A673 (cell line): ENCODE measurements around the gene TBX5.

ENCODE experiments used
- CTCF ChIP-seq: fragments of 300-800, 200-600 bp; sonication (generic); conservative IDR thresholded peaks from 2 replicates; pipeline ENCODE4 v1.5.1; 2017; ENCODE audit warnings: low read depth, mild to moderate bottlenecking, antibody characterized with exemption, low read length, moderate library complexity, mixed read lengths
- EZH2 ChIP-seq: fragments of 200-600 bp; sonication (generic); IDR thresholded peaks from 2 replicates; pipeline ENCODE4 v1.6.1; 2017; ENCODE audit warnings: borderline replicate concordance, low read depth, mild to moderate bottlenecking, mixed read lengths, antibody characterized with exemption, low read length; ENCODE audit not compliant: poor library complexity, severe bottlenecking

DNA sequence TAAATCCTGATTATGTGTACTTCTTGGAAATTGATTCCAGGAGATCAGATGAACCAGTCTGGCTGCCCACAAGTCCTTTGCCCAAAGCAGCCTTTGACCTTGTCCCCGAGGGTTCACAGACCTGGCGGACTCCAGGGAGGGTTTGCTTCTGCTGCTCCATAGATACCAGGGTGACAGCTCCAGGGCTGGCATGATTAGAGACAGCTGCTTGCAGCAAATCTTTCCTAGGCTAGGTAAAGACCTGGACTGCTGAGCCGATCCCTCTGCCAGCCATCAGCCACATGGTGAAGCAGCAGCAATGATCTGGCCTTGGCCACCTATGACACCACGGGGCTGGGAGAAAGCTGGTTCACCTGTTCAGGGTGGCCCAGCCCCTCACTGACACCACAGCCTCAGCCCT lies 10.1 kb upstream of the TBX5 start:
- TF ChIP-seq CTCF = no peak
- TF ChIP-seq EZH2 = no peak
